H1 (cell line): ENCODE results near the gene PRICKLE2. TPM values are rescaled to one million over a fixed set of nuclear protein-coding genes. Genes with fewer than 3 reads are reported as not detected.

ENCODE experiments used
- BACH1 ChIP-seq: IDR thresholded peaks from 2 replicates; pipeline ENCODE4 v1.6.1; 2012; ENCODE audit warnings: low read length, improper control_type of control experiment
- EZH2 ChIP-seq: fragments of 200-600 bp; sonication (generic); IDR thresholded peaks from 2 replicates; pipeline ENCODE4 v1.7.1; 2012; ENCODE audit warnings: low read depth, mild to moderate bottlenecking, moderate library complexity, low read length, inconsistent platforms; ENCODE audit not compliant: severe bottlenecking
- GTF2F1 ChIP-seq: IDR thresholded peaks from 2 replicates; pipeline ENCODE4 v1.6.1; 2012; ENCODE audit warnings: low read depth, low read length, improper control_type of control experiment, borderline replicate concordance
- HDAC2 ChIP-seq, 2 experiments: fragments of 300-600 bp in 1 of 2; sonication (generic) in 1 of 2; IDR thresholded peaks; 2 replicates each; pipeline ENCODE4 v1.6.1; 2011 to 2012; ENCODE audit warnings: low read depth in 2 of 2, low read length in 2 of 2, mild to moderate bottlenecking in 2 of 2, moderate library complexity in 2 of 2, borderline replicate concordance in 1 of 2, inconsistent platforms in 1 of 2
- JUND ChIP-seq: IDR thresholded peaks from 2 replicates; pipeline ENCODE4 v1.6.1; 2011; ENCODE audit warnings: mild to moderate bottlenecking, improper control_type of control experiment, low read length
- KDM1A ChIP-seq: fragments of 200-600, 300-600 bp; sonication (generic); IDR thresholded peaks from 2 replicates; pipeline ENCODE4 v1.7.1; 2016; ENCODE audit warnings: mild to moderate bottlenecking, low read length, borderline replicate concordance
- POLR2AphosphoS5 ChIP-seq: IDR thresholded peaks from 2 replicates; pipeline ENCODE4 v1.6.1; 2011; ENCODE audit warnings: low read depth, low read length
- RBBP5 ChIP-seq: IDR thresholded peaks from 2 replicates; pipeline ENCODE4 v1.7.1; 2012; ENCODE audit warnings: low read depth, mild to moderate bottlenecking, inconsistent platforms, low read length, moderate library complexity, borderline replicate concordance
- RNF2 ChIP-seq: fragments of 200-900, 300-1000 bp; sonication (generic); IDR thresholded peaks from 2 replicates; pipeline ENCODE4 v1.7.1; 2016; ENCODE audit warnings: borderline replicate concordance, low read depth, mild to moderate bottlenecking, antibody characterized with exemption, low read length; ENCODE audit not compliant: poor library complexity, severe bottlenecking; ENCODE audit errors: missing control alignments
- SIRT6 ChIP-seq: IDR thresholded peaks from one replicate; pipeline ENCODE4 v1.7.1; 2012; ENCODE audit warnings: low read length, inconsistent platforms
- polyA plus RNA-seq, 7 experiments: library from polyadenylated mRNA; depleted of rRNA in 3 of 7; stranded (reverse) in 5 of 7; unstranded in 2 of 7; fragments of >200 nt in 5 of 7; fragments of 200-250 nt in 2 of 7; gene quantifications; 1 replicate in 5 of 7; 2 replicates in 1 of 7; 4 replicates in 1 of 7; pipeline versions ENCODE4 v1.2.1 to v1.2.3, GENCODE V29; 2011 to 2013; ENCODE audit warnings: missing spikeins in 2 of 7, mixed read lengths in 2 of 7
- total RNA-seq: library from RNA; stranded (reverse); fragmentation: NEBNext Ultra II Directional; extraction: Animal tissue kit (Norgen Biotek cat#: 25700); gene quantifications from 2 replicates; pipeline ENCODE4 v1.2.1, GENCODE V29; 2021
- TF ChIP-seq, protein P1 (sequence below): fragments of 300-600 bp; sonication (generic); IDR thresholded peaks from 2 replicates; pipeline ENCODE4 v1.7.1; 2012; ENCODE audit warnings: low read length, moderate library complexity, mild to moderate bottlenecking, inconsistent platforms; ENCODE audit not compliant: insufficient replicate concordance

Gene PRICKLE2
- total and polyA plus RNA-seq, 2 of the 8 experiments (the other 6 are each of a cell fraction or from before 2014, with no cell fraction given), result 2.9 to 8.0 TPM

DNA sequence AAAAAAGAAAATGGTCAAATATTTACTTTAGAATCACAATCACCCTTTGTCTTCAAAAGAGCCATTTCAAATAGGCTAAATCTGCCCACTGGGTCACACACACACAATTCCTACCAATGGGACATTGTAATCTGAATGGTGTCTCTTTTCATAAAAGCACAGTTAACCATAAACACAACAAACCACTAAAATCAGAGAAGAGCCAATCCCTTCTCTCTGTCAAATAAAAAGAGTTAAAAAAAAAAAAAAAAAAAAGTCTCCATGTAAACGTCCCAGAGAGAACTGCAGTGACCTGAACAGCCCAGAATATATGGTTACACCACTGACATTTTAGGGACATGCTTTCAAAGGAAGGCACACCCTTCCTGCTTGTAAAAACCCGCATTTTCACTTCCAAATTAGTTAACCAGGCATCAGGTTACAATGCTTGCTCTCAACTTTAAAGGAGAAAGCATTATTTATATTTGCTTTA is 63.7 kb downstream of the PRICKLE2 start (continued):
- TF ChIP-seq, protein P1, sequence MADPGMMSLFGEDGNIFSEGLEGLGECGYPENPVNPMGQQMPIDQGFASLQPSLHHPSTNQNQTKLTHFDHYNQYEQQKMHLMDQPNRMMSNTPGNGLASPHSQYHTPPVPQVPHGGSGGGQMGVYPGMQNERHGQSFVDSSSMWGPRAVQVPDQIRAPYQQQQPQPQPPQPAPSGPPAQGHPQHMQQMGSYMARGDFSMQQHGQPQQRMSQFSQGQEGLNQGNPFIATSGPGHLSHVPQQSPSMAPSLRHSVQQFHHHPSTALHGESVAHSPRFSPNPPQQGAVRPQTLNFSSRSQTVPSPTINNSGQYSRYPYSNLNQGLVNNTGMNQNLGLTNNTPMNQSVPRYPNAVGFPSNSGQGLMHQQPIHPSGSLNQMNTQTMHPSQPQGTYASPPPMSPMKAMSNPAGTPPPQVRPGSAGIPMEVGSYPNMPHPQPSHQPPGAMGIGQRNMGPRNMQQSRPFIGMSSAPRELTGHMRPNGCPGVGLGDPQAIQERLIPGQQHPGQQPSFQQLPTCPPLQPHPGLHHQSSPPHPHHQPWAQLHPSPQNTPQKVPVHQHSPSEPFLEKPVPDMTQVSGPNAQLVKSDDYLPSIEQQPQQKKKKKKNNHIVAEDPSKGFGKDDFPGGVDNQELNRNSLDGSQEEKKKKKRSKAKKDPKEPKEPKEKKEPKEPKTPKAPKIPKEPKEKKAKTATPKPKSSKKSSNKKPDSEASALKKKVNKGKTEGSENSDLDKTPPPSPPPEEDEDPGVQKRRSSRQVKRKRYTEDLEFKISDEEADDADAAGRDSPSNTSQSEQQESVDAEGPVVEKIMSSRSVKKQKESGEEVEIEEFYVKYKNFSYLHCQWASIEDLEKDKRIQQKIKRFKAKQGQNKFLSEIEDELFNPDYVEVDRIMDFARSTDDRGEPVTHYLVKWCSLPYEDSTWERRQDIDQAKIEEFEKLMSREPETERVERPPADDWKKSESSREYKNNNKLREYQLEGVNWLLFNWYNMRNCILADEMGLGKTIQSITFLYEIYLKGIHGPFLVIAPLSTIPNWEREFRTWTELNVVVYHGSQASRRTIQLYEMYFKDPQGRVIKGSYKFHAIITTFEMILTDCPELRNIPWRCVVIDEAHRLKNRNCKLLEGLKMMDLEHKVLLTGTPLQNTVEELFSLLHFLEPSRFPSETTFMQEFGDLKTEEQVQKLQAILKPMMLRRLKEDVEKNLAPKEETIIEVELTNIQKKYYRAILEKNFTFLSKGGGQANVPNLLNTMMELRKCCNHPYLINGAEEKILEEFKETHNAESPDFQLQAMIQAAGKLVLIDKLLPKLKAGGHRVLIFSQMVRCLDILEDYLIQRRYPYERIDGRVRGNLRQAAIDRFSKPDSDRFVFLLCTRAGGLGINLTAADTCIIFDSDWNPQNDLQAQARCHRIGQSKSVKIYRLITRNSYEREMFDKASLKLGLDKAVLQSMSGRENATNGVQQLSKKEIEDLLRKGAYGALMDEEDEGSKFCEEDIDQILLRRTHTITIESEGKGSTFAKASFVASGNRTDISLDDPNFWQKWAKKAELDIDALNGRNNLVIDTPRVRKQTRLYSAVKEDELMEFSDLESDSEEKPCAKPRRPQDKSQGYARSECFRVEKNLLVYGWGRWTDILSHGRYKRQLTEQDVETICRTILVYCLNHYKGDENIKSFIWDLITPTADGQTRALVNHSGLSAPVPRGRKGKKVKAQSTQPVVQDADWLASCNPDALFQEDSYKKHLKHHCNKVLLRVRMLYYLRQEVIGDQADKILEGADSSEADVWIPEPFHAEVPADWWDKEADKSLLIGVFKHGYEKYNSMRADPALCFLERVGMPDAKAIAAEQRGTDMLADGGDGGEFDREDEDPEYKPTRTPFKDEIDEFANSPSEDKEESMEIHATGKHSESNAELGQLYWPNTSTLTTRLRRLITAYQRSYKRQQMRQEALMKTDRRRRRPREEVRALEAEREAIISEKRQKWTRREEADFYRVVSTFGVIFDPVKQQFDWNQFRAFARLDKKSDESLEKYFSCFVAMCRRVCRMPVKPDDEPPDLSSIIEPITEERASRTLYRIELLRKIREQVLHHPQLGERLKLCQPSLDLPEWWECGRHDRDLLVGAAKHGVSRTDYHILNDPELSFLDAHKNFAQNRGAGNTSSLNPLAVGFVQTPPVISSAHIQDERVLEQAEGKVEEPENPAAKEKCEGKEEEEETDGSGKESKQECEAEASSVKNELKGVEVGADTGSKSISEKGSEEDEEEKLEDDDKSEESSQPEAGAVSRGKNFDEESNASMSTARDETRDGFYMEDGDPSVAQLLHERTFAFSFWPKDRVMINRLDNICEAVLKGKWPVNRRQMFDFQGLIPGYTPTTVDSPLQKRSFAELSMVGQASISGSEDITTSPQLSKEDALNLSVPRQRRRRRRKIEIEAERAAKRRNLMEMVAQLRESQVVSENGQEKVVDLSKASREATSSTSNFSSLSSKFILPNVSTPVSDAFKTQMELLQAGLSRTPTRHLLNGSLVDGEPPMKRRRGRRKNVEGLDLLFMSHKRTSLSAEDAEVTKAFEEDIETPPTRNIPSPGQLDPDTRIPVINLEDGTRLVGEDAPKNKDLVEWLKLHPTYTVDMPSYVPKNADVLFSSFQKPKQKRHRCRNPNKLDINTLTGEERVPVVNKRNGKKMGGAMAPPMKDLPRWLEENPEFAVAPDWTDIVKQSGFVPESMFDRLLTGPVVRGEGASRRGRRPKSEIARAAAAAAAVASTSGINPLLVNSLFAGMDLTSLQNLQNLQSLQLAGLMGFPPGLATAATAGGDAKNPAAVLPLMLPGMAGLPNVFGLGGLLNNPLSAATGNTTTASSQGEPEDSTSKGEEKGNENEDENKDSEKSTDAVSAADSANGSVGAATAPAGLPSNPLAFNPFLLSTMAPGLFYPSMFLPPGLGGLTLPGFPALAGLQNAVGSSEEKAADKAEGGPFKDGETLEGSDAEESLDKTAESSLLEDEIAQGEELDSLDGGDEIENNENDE, result no peak
- TF ChIP-seq HDAC2 (IDR thresholded peaks at IDR 0.05; ENCODE audit: borderline replicate concordance in 1 of 2, low read depth in 2 of 2, low read length in 2 of 2), result no peak
- TF ChIP-seq JUND, result no peak
- no peak for TF ChIP-seq SIRT6
- no peak for TF ChIP-seq BACH1
- TF ChIP-seq RBBP5, result no peak
- no peak for TF ChIP-seq RNF2
- no peak for TF ChIP-seq GTF2F1
- TF ChIP-seq KDM1A, result no peak
- TF ChIP-seq POLR2AphosphoS5, result no peak
- TF ChIP-seq EZH2, result no peak
